Measurements from ENCODE around the gene AGMO.

Gene AGMO

GRCh38 chr7:15225981-15226380 is 335.8 kb downstream of the AGMO start:
- H3K27ac ChIP-seq = no peak overlapping the region
- H3K27me3 ChIP-seq = no peaks in the 10 kb centered on the region
- 0 out of 22 replicates have a peak, but pooled peaks cover 0 to 8% (median 0%) of the 10 kb centered on the region in 11 experiments for H3K9me3 ChIP-seq (replicated peaks in 1 of 11)
- H3K4me3 ChIP-seq = no peak overlapping the region
- H3K36me3 ChIP-seq = no peaks in the 10 kb centered on the region
- no peaks in the 10 kb centered on the region for H4K20me1 ChIP-seq
- no peak for TF ChIP-seq Cebpa-rat (IDR thresholded peaks at IDR 0.05)
- no peaks in the 10 kb centered on the region for H3K4me1 ChIP-seq
- H3K4me2 ChIP-seq = no peak overlapping the region
- no peak overlapping the region for H3K9ac ChIP-seq

- H3K9ac ChIP-seq = no peak overlapping the region
- H3K4me1 ChIP-seq = peaks cover 0 to 17% (median 7%) of the 10 kb centered on the region in 10 experiments; a peak in 9 of 20 replicates
- no peaks in the 10 kb centered on the region for H3K27me3 ChIP-seq
- no peaks in the 10 kb centered on the region for H3K36me3 ChIP-seq
- H3K27ac ChIP-seq = no peak overlapping the region
- no peaks in the 10 kb centered on the region for H3K9me3 ChIP-seq (replicated peaks in 1 of 11)
- no peaks in the 10 kb centered on the region for H4K20me1 ChIP-seq
- H3K4me2 ChIP-seq = peak overlapping the region in 7 of 11 experiments; percentile 2 to 57 (median 26); a peak in 9 of 22 replicates
- no peak for TF ChIP-seq Cebpa-rat (IDR thresholded peaks at IDR 0.05)
- no peak overlapping the region for H3K4me3 ChIP-seq
Measured at GRCh38 chr7:15219758-15220157, 342.1 kb downstream of the AGMO start.

- Histone ChIP-seq H3K4me3 (no peak overlapping the region), H3K4me2 (no peak overlapping the region), H3K9ac (no peak overlapping the region), H3K36me3 (no peaks in the 10 kb centered on the region), H3K4me1 (peaks cover 0 to 17% (median 7%) of the 10 kb centered on the region in 10 experiments; a peak in 9 of 20 replicates), H3K27me3 (no peaks in the 10 kb centered on the region), H3K9me3 (replicated peaks in 1 of 11) (no peaks in the 10 kb centered on the region), H3K27ac (no peak overlapping the region), H4K20me1 (no peaks in the 10 kb centered on the region)
- no peak for TF ChIP-seq Cebpa-rat (IDR thresholded peaks at IDR 0.05)
Measured at GRCh38 chr7:15218261-15218660, 343.6 kb downstream of the AGMO start.

GRCh38 chr7:15215616-15216015 is 346.2 kb downstream of the AGMO start:
- Histone ChIP-seq H3K36me3 (no peaks in the 10 kb centered on the region), H3K4me3 (no peak overlapping the region), H3K9ac (no peak overlapping the region), H3K4me1 (peaks cover 0 to 17% (median 7%) of the 10 kb centered on the region in 10 experiments; a peak in 9 of 20 replicates), H3K27ac (no peak overlapping the region), H3K27me3 (no peaks in the 10 kb centered on the region), H3K9me3 (replicated peaks in 1 of 11) (no peaks in the 10 kb centered on the region), H3K4me2 (no peak overlapping the region), H4K20me1 (no peaks in the 10 kb centered on the region)
- TF ChIP-seq Cebpa-rat (IDR thresholded peaks at IDR 0.05) = no peak

GRCh38 chr7:15214976-15215375 is 346.8 kb downstream of the AGMO start:
- Histone ChIP-seq H3K9me3 (replicated peaks in 1 of 11) (no peaks in the 10 kb centered on the region), H4K20me1 (no peaks in the 10 kb centered on the region), H3K27me3 (no peaks in the 10 kb centered on the region), H3K4me3 (no peak overlapping the region), H3K27ac (no peak overlapping the region), H3K36me3 (no peaks in the 10 kb centered on the region), H3K9ac (no peak overlapping the region), H3K4me1 (peaks cover 0 to 16% (median 7%) of the 10 kb centered on the region in 10 experiments; a peak in 9 of 20 replicates), H3K4me2 (no peak overlapping the region)
- no peak for TF ChIP-seq Cebpa-rat (IDR thresholded peaks at IDR 0.05)

GRCh38 chr7:15213093-15213492 is 348.7 kb downstream of the AGMO start:
- Histone ChIP-seq H3K4me2 (no peak overlapping the region), H3K27ac (no peak overlapping the region), H4K20me1 (no peaks in the 10 kb centered on the region), H3K9me3 (replicated peaks in 1 of 11) (no peaks in the 10 kb centered on the region), H3K4me3 (no peak overlapping the region), H3K27me3 (no peaks in the 10 kb centered on the region), H3K4me1 (no peaks in the 10 kb centered on the region), H3K36me3 (no peaks in the 10 kb centered on the region), H3K9ac (no peak overlapping the region)
- TF ChIP-seq Cebpa-rat (IDR thresholded peaks at IDR 0.05) = no peak

- Histone ChIP-seq H3K9me3 (replicated peaks in 1 of 11) (no peaks in the 10 kb centered on the region), H3K27me3 (no peaks in the 10 kb centered on the region), H4K20me1 (no peaks in the 10 kb centered on the region), H3K4me3 (no peak overlapping the region), H3K27ac (no peak overlapping the region), H3K4me1 (no peaks in the 10 kb centered on the region), H3K9ac (no peak overlapping the region), H3K4me2 (no peak overlapping the region), H3K36me3 (no peaks in the 10 kb centered on the region)
- no peak for TF ChIP-seq Cebpa-rat (IDR thresholded peaks at IDR 0.05)
Measured at GRCh38 chr7:15209429-15209828, 352.4 kb downstream of the AGMO start.

GRCh38 chr7:15204421-15204820 is 357.4 kb downstream of the AGMO start:
- Histone ChIP-seq H3K4me2 (no peak overlapping the region), H3K27ac (no peak overlapping the region), H3K4me1 (no peaks in the 10 kb centered on the region), H3K36me3 (no peaks in the 10 kb centered on the region), H3K9ac (no peak overlapping the region), H3K27me3 (no peaks in the 10 kb centered on the region), H3K9me3 (replicated peaks in 1 of 11) (no peaks in the 10 kb centered on the region), H4K20me1 (no peaks in the 10 kb centered on the region), H3K4me3 (no peak overlapping the region)
- TF ChIP-seq Cebpa-rat (IDR thresholded peaks at IDR 0.05) = no peak

GRCh38 chr7:15199482-15199881 is 362.3 kb downstream of the AGMO start:
- H3K27me3 ChIP-seq = no peaks in the 10 kb centered on the region
- no peaks in the 10 kb centered on the region for H3K36me3 ChIP-seq
- H3K9ac ChIP-seq = no peak overlapping the region
- H3K4me3 ChIP-seq = no peak overlapping the region
- H3K27ac ChIP-seq = no peak overlapping the region
- no peaks in the 10 kb centered on the region for H4K20me1 ChIP-seq
- H3K9me3 ChIP-seq (replicated peaks in 1 of 11) = no peaks in the 10 kb centered on the region
- no peaks in the 10 kb centered on the region for H3K4me1 ChIP-seq
- H3K4me2 ChIP-seq = no peak overlapping the region
- TF ChIP-seq Cebpa-rat (IDR thresholded peaks at IDR 0.05) = no peak

GRCh38 chr7:15197042-15197977 is 364.5 kb downstream of the AGMO start:
- Histone ChIP-seq H3K4me3 (no peak overlapping the region), H3K36me3 (no peaks in the 10 kb centered on the region), H4K20me1 (no peaks in the 10 kb centered on the region), H3K4me1 (no peaks in the 10 kb centered on the region), H3K4me2 (no peak overlapping the region), H3K27me3 (no peaks in the 10 kb centered on the region), H3K27ac (no peak overlapping the region), H3K9me3 (replicated peaks in 1 of 11) (no peaks in the 10 kb centered on the region), H3K9ac (no peak overlapping the region)
- TF ChIP-seq Cebpa-rat (IDR thresholded peaks at IDR 0.05) = no peak
